Bronchial epithelial cell (primary cell): ENCODE measurements around the gene TBATA. TPM values are rescaled to one million over a fixed set of nuclear protein-coding genes. Genes with fewer than 3 reads are reported as not detected.

ENCODE experiments used
- DNase-seq: peaks from one replicate; pipeline ENCODE4 v3.0.0-alpha.2; 2010; ENCODE audit warnings: low read depth
- FAIRE-seq: peaks from 2 replicates; lab custom pipeline; 2011; peaks lifted over from hg19 to GRCh38; lab: Jason Lieb, UNC
- H3K27me3 ChIP-seq: 2 replicates; pipeline ENCODE4 v1.5.1; 2011; ENCODE audit warnings: low read length; ENCODE audit not compliant: control insufficient read depth, insufficient read depth
- H3K36me3 ChIP-seq: 2 replicates; pipeline ENCODE4 v1.5.1; 2011; ENCODE audit warnings: low read length; ENCODE audit not compliant: control insufficient read depth, insufficient read depth
- H3K4me3 ChIP-seq: 2 replicates; pipeline ENCODE4 v1.5.1; 2011; ENCODE audit warnings: mild to moderate bottlenecking, low read depth, low read length, control low read depth
- total RNA-seq: library from RNA; depleted of rRNA; stranded (reverse); fragments of >200 nt; gene quantifications from 2 replicates; pipeline ENCODE4 v1.2.1, GENCODE V29; 2014
- TF ChIP-seq, protein P1 (sequence below): IDR thresholded peaks from 2 replicates; pipeline ENCODE4 v1.5.1; 2011; ENCODE audit warnings: mild to moderate bottlenecking, moderate library complexity, low read length, control low read depth, inconsistent platforms; ENCODE audit not compliant: insufficient read depth, severe bottlenecking

TBATA gene
- total RNA-seq, 1 donor from 2014 or later = not detected

DNA sequence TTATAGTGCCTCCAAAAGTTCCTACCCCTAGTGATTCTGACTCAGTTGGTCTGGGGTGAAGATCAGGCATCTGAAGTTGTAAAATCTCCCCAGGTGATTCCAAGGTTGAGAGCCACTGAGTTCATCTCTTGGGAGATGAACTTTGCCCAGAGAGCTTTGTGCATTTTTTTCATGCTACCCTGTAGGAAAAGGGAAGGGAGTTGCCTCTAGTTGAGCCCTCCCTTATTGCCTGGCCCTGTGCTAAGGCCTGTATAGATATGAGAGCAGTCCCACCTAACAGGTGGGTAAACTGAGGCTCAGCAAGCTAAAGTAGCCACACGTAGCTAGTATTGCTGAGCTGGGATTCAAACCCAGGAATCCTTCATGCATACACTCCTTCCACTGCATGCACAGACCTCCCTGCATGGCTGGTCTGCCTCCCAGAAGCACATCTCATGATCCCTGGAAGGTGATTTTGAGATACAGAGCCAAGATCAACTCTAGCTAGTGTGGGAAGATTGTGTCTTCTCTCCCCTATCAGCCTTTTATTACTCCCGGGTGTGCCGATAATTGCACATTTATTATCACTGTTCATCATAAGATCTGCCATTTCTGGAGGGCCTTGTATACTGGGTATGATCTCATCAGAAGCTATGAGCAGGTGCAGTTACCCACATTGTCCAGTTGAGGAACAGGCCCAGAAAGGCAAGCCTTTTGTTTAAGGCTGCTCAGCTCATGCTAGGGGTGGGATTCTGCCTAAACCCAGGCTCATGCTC lies 47.0 kb downstream of the TBATA start:
- peak; percentile 32 for FAIRE-seq
- H3K4me3 ChIP-seq = no peak overlapping the region

DNA sequence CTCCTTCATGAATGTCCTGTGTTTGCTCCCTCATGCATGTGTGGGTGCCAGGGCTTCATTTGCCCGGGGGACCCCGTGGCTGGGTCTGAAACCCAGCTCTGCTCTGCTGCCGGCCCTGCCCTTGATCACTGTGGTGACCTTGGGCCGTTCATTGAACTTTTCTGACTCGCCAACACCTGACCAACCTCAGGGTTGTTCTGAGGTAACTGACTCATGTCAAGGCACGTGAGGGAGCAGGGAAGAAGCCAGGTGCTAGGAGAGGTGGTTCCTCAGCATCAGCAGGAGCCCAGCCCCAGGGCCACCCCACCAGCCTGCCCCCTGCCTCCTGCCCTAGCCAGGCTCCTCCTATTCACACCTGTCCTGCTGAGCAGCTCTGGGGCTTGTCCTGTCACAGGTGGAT lies 47.9 kb downstream of the TBATA start:
- FAIRE-seq (no peak), DNase-seq (no peak)
- H3K4me3 ChIP-seq = no peak overlapping the region
- H3K36me3 ChIP-seq = no peaks in the 10 kb centered on the region
- TF ChIP-seq, protein P1, sequence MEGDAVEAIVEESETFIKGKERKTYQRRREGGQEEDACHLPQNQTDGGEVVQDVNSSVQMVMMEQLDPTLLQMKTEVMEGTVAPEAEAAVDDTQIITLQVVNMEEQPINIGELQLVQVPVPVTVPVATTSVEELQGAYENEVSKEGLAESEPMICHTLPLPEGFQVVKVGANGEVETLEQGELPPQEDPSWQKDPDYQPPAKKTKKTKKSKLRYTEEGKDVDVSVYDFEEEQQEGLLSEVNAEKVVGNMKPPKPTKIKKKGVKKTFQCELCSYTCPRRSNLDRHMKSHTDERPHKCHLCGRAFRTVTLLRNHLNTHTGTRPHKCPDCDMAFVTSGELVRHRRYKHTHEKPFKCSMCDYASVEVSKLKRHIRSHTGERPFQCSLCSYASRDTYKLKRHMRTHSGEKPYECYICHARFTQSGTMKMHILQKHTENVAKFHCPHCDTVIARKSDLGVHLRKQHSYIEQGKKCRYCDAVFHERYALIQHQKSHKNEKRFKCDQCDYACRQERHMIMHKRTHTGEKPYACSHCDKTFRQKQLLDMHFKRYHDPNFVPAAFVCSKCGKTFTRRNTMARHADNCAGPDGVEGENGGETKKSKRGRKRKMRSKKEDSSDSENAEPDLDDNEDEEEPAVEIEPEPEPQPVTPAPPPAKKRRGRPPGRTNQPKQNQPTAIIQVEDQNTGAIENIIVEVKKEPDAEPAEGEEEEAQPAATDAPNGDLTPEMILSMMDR = no peak
- H3K27me3 ChIP-seq = peaks cover 2% of the 10 kb centered on the region

More for the DNA sequence above, 47.0 kb downstream of the TBATA start:
- TF ChIP-seq, protein P1 = no peak
- H3K27me3 ChIP-seq = peaks cover 5% of the 10 kb centered on the region
- DNase-seq = no peak
- H3K36me3 ChIP-seq = no peaks in the 10 kb centered on the region

DNA sequence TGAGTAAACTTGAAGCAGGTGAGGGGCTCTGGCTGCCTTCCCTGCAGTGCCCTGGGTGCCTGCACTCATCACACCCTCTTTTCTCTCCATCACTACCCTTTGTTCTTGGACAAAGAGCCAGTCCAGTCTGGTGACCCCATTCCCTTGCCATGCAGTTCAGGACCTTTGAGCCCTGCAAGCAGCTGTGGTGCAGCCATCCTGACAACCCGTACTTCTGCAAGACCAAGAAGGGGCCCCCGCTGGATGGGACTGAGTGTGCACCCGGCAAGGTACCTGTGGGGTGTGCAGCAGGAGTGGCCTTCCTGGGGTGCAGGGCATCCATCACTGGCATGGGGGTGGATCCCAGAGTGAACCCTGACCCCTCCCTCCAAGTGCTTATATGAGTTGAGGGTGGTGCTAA lies 48.7 kb downstream of the TBATA start:
- no peaks in the 10 kb centered on the region for H3K27me3 ChIP-seq
- H3K36me3 ChIP-seq = no peaks in the 10 kb centered on the region
- no peak overlapping the region for H3K4me3 ChIP-seq
- TF ChIP-seq, protein P1 = no peak
- DNase-seq (no peak), FAIRE-seq (no peak)

DNA sequence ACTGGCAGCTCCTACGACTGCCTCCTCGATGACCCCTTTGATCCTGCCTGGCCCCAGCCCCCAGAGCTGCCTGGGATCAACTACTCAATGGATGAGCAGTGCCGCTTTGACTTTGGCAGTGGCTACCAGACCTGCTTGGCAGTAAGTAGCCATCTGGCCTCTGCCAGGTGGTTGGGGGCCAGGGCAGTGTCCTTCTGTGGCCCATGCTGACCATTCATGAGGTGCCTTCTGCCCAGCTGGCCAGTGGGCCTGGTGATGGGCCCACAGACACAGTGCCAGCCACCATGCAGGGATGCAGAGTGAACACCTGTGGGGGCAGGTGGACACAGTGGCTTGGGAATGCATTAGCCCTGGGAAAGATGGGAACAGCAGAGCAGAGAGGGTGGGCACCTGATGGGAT lies 50.0 kb downstream of the TBATA start:
- H3K27me3 ChIP-seq = no peaks in the 10 kb centered on the region
- TF ChIP-seq, protein P1 = no peak
- H3K4me3 ChIP-seq = no peak overlapping the region
- FAIRE-seq (no peak), DNase-seq (no peak)
- H3K36me3 ChIP-seq = no peaks in the 10 kb centered on the region

DNA sequence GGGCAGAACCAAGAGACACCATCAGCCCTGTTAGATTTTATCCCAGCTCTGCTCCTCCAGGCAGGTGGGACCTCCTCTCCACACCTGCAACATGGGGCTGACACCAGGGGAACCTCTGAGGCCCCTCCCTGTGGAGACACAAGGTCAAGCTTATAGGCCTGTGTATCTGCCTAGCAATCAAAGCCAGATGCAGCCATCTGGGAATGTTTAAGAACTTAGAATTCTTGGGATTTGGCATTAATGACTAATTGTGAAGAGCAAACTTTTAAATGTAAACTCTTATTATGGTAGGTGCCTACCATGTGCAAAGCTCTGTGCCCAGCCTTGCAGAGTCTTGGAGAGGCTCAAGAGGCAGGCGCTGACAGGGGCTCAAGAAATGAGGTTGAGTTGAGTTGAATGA lies 52.1 kb downstream of the TBATA start:
- DNase-seq (no peak), FAIRE-seq (no peak)
- Histone ChIP-seq H3K36me3 (no peaks in the 10 kb centered on the region), H3K4me3 (no peak overlapping the region), H3K27me3 (peaks cover 2% of the 10 kb centered on the region)
- TF ChIP-seq, protein P1 = no peak
